Left colon (tissue), 2 donors: ENCODE data around the gene PAK6. TPM values are rescaled to one million over a fixed set of nuclear protein-coding genes. Genes with fewer than 3 reads are reported as not detected.

Experiments
- ATAC-seq: fragments of 200-7000 bp; cut with Tn5 transposase; one replicate; pipeline ENCODE4 v1.9.1; 2020; ENCODE audit warnings: mild to moderate bottlenecking, moderate library complexity
- DNase-seq, 2 donors: peaks; one replicate each; pipeline ENCODE4 v3.0.0-alpha.2; 2020
- intact Hi-C, 2 donors: fragments of 100-400 bp; cut with DNase I in 1 of 2; cut with micrococcal nuclease in 1 of 2; formaldehyde crosslinking; loops; one replicate each; pipeline versions ENCODE4 v1.11.2 to v1.14.0; 2022; cut with DNase I, micrococcal nuclease
- total RNA-seq, 2 donors: library from RNA; stranded (reverse); fragmentation: NEBNext Ultra II Directional; extraction: Animal tissue kit (Norgen Biotek cat#: 25700); gene quantifications; one replicate each; pipeline ENCODE4 v1.2.1, GENCODE V29; 2021
- donor health status: DM: no; HTN: no; CAD: no.
- donor health status: DM: yes; HTN: yes; CAD: no.

The PAK6 gene
- total RNA-seq, 2 donors from 2014 or later = 2.5 to 3.2 TPM

DNA sequence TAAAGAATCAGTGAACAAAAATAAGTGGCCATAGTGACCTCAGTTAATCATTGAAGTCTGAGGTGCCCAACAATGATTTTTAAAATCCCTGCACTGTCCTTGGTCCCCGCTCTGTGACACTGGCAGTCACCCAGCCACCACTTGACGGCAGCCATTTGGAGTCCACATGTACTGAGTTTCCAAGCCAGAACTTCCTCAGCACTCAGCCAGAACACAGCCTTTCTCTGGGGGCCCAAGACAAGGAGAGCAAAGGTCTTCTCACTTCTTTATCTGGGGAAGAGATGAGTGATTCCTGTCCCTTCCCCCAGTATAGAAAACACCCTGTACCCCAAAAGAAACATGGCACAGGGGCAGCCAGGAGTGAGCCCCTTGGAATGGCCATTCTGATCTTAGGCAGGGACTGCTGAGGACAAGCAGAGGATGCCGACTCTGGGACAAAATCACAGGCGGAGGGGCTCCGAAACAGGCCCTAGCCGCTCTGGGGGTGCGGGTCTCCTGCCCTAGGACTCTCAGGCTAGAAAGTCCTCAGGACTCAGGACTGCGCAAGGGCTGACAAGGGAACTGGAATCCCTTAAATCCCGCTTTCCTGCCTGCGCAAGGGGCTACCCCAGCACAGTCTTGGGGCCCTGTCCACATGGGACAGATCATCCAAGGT, 12.8 kb downstream of the PAK6 start:
- DNase-seq (no peak), ATAC-seq (no peak)
- intact Hi-C loops = no loop called here

GRCh38 chr15:40252141-40252437, 13.2 kb downstream of the PAK6 start:
- peak; percentile 16 for ATAC-seq
- no peak for DNase-seq
- intact Hi-C loops = no loop called here

DNA sequence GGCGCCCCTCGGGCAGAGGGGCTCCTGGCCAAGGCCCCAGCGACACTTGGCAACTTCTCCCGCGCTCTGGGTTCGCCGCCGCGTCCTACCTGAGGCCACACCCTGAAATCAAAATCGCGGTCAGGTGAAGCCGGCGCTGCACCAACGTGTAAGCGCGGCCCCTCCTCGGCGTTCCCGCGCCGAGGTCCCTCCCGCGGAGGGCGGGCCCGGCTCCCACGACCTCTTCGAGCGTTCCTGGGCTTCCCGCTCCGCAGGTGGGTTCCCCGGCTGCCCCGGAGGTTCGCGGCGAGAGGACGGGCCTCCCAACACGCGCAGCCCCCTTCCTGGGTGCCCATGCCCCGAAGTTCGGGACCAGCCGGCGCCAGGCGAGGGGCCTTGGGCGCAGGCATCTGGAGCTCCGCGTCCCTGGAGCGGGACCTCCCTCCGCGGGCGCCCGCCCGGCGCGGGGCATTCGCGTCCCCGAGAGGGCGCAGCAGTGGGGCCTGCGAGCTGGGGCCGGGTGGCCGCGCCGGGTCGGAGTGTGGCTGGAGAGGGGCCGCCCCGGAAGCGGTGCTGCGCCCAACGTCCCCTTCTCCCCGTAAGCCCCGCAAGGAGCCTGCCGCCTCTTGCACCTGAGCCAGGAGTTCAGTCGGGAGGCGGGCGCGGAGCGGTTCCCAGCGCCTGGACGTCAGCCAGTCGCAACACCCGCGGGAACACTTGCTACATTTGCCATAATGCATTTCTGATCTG, 13.7 kb downstream of the PAK6 start:
- ATAC-seq (peak; percentile 84), DNase-seq (peak; percentile 59 to 62)
- intact Hi-C loops = no loop called here

DNA sequence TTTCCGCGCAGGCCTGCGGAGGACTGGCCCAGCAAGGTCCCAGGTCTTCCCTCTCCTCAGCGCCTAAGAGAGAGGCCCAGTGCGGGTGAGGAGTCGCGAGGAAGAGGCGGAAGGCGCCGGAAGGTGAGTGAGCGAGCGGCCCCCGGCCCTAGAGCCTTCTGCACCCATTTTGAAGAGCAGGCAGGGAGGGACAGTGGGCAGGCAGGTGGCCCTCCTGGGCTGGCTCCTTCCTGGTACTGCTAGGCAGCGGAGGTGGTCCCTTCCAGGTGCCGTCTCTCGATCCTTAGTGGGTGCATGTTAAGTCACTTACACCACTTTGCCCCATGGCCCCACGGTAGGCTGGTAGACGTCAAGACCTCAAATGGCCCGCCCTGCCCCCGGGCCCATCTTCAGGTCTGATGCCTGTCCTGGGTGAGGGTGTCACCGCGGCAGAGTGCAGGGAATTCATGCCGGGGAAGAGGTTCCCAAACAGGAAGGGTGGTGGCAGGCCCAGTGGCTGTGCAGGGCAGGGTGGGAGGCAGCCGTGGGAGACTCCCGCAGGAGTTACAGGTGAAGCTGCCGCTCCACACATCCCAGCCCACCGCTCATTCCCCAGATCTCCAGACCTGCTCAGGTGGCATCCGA, 14.4 kb downstream of the PAK6 start:
- intact Hi-C loops = no loop called here
- ATAC-seq (no peak), DNase-seq (no peak)

DNA sequence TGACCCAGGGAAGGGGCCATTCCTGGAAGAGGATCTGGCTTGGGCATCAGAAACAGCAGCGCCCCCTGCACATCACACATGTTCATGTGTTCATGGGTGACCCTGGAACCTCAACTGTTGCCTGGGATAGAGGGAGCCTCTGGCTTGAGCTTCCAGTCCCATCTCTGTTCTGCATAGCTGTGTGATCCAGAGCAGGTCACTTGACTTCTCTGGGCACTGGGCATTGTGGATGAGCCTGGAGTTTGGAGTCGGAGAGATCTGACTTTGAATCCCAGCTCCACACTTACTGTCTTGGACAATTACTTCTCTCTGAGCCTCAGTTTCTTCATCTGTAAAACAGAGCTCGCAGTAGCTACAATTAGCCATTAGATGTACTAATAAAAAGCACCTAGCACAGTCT, 15.6 kb downstream of the PAK6 start:
- no peak for DNase-seq
- ATAC-seq = no peak
- intact Hi-C loops = no loop called here

DNA sequence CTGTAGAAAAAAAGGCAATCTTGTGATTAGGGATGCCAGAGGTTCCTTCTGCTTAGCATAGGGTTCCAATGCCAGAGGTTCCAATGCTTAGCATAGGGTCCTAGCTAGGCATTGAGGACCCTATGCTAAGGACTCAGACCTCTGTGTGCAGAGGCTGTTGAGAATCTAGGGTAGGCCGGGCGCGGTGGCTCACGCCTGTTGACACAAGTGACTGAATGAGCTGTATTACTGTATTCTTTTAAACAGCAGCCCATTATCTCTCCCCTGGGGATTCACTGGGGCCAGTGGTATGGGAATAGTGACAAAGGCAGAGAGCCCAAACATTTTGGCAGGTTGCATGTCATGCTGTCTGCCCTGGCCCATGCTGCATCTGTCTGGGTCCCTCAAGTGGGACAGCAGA, 16.2 kb downstream of the PAK6 start:
- intact Hi-C loops = no loop called here
- ATAC-seq (peak; percentile 25), DNase-seq (peak in 1 of 2 donors; percentile 44)

GRCh38 chr15:40256638-40257235, 17.9 kb downstream of the PAK6 start:
- intact Hi-C loops = no loop called here
- no peak for DNase-seq
- no peak for ATAC-seq

- ATAC-seq (no peak), DNase-seq (no peak)
- intact Hi-C loops = no loop called here
These were observed 19.0 kb downstream of the PAK6 start for GRCh38 chr15:40257656-40258450.

DNA sequence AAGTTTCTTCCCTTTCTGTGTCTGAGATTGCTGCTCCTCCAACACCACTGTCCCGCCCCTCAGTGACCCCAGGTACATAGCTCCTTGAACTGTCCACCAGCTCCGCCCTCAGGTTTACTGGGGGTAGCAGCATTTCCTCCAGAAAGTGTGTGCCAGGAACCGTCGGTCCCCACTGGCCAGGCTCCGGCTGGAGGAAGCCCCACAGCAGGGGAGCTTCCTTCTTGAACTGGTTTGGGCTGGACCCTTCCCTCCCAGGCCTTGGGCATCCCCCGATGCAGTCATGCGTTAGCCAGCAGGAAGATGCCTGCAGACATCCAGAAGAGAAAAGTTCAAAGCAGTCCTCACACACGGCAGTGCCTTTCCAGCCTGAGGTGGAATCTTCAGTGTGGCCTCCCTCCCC, 19.7 kb downstream of the PAK6 start:
- no peak for DNase-seq
- intact Hi-C loops = no loop called here
- ATAC-seq = no peak

DNA sequence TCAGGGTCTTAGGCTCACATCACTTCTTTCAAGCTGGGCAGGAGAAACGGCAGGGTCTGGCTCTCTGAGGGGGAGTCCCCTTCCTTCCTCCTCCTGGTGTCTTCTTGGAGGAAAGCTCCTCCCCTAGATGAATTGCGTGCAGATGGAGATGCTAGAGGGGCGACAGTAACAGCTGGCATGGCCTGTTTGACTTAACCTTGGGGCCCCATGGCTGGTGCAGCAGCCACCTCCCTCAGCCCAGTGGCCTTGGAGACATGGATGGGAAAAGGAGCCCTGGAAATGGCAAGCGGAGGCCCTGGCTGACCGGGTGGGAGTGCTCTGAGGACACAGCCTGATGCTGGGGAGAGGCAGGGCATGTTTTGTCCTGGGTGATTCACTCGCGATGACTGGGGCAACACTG, 20.2 kb downstream of the PAK6 start:
- intact Hi-C loops = no loop called here
- DNase-seq = no peak
- ATAC-seq = no peak

- intact Hi-C loops = no loop called here
- ATAC-seq = peak; percentile 90
- no peak for DNase-seq
These were observed 24.3 kb downstream of the PAK6 start for GRCh38 chr15:40263024-40263754.

- DNase-seq = no peak
- intact Hi-C loops = no loop called here
- peak; percentile 62 for ATAC-seq
These were observed 25.7 kb downstream of the PAK6 start for GRCh38 chr15:40264321-40265153.

DNA sequence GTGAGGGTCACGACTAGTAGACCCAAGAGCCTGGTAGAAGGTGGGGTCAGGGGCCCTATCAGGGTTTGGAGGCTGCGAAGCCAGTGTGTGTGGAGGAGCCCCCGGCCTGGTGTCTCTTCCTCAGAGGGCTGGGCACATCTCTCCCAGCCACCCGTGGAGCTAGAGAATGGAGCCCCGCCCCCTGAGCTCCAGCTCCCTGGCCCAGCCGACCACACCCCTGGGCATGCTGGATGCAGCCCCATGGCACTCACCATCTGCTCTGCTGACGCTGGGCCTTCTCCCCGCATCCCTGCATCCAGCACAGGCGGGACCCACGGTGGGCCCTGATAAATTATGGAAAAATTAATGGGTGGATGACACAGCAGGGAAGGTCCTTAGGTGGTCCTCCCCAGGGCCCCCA, 26.5 kb downstream of the PAK6 start:
- ATAC-seq = peak; percentile 35
- intact Hi-C loops = no loop called here

DNA sequence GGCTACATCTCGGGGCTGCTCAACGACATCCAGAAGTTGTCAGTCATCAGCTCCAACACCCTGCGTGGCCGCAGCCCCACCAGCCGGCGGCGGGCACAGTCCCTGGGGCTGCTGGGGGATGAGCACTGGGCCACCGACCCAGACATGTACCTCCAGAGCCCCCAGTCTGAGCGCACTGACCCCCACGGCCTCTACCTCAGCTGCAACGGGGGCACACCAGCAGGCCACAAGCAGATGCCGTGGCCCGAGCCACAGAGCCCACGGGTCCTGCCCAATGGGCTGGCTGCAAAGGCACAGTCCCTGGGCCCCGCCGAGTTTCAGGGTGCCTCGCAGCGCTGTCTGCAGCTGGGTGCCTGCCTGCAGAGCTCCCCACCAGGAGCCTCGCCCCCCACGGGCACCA, 27.0 kb downstream of the PAK6 start:
- no peak for ATAC-seq
- DNase-seq = no peak
- intact Hi-C loops = no loop called here

More for the DNA sequence above, 26.5 kb downstream of the PAK6 start:
- peak in 1 of 2 donors; percentile 44 for DNase-seq

GRCh38 chr15:40266828-40267304, 28.0 kb downstream of the PAK6 start:
- ATAC-seq (peak; percentile 24), DNase-seq (no peak)
- intact Hi-C loops = no loop called here

GRCh38 chr15:40267670-40268069, 28.8 kb downstream of the PAK6 start:
- ATAC-seq (no peak), DNase-seq (no peak)
- intact Hi-C loops = no loop called here

DNA sequence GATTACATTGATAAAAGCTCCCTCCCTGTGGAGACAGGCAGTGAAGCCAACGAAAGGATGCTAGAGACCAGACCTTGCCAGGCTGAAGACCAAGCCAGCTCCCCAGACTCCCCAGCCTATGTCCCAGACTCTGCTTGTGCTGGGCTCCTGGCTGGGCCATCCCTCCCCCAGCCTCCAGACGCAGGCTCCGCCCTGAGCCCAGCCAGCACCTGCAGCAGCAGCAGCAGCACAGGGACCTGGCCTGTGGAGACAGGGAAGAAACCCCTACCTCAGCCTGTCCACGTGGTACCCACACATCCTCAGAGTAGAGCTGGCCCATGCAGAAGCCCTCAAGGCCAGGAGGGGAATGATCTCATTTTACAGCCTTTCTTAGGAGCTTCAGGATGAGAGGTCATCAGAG, 30.7 kb downstream of the PAK6 start:
- no peak for DNase-seq
- intact Hi-C loops = loop anchor here (5.0 kb wide), 2 partner anchors 42 to 52 kb away; no protein-coding TSS in a partner anchor

More for the DNA sequence above, 30.7 kb downstream of the PAK6 start:
- no peak for ATAC-seq
